GM23338 (cell line): Measurements from ENCODE around the gene GRAMD2B. TPM values are rescaled to one million over a fixed set of nuclear protein-coding genes. Genes with fewer than 3 reads are reported as not detected.

Source experiments
- ATAC-seq: fragments of 200-7000 bp; cut with Tn5 transposase; 3 replicates; pipeline ENCODE4 v1.9.1; 2020
- DNase-seq: peaks from one replicate; pipeline ENCODE4 v3.0.0-alpha.2; 2015; ENCODE audit warnings: low spot score
- H2AFZ ChIP-seq: fragments of 200-600 bp; sonication (generic); 2 replicates; pipeline ENCODE4 v1.8.0; 2016; ENCODE audit warnings: antibody characterized with exemption, mild to moderate bottlenecking, moderate library complexity
- H3F3A ChIP-seq: fragments of 200-600 bp; sonication (generic); replicated peaks from 2 replicates; pipeline ENCODE4 v1.8.0; 2017; ENCODE audit warnings: antibody characterized with exemption, mixed run types, low read depth
- H3K27ac ChIP-seq: fragments of 200-600 bp; sonication (generic); 2 replicates; pipeline ENCODE4 v1.6.1; 2016; ENCODE audit warnings: low read depth
- H3K27me3 ChIP-seq: fragments of 200-600 bp; sonication (generic); 2 replicates; pipeline ENCODE4 v1.8.0; 2016; ENCODE audit warnings: mild to moderate bottlenecking, mixed run types, moderate library complexity; ENCODE audit not compliant: insufficient read depth
- H3K36me3 ChIP-seq: fragments of 200-600 bp; sonication (generic); 2 replicates; pipeline ENCODE4 v1.8.0; 2016; ENCODE audit warnings: mild to moderate bottlenecking; ENCODE audit not compliant: insufficient read depth
- H3K4me1 ChIP-seq: fragments of 200-600 bp; sonication (generic); 2 replicates; pipeline ENCODE4 v1.8.0; 2016; ENCODE audit warnings: mild to moderate bottlenecking, moderate library complexity; ENCODE audit not compliant: insufficient read depth
- H3K4me2 ChIP-seq: fragments of 200-600 bp; sonication (generic); 2 replicates; pipeline ENCODE4 v1.7.1; 2017; ENCODE audit warnings: mixed run types
- H3K4me3 ChIP-seq: fragments of 200-600 bp; sonication (generic); 2 replicates; pipeline ENCODE4 v1.6.1; 2016; ENCODE audit warnings: mixed run types
- H3K79me2 ChIP-seq: fragments of 200-600 bp; sonication (generic); replicated peaks from 2 replicates; pipeline ENCODE4 v1.8.0; 2017; ENCODE audit warnings: mild to moderate bottlenecking; ENCODE audit not compliant: insufficient read depth
- H3K9me2 ChIP-seq: fragments of 200-600 bp; sonication (generic); 2 replicates; pipeline ENCODE4 v1.8.0; 2017; ENCODE audit not compliant: insufficient read depth
- H4K20me1 ChIP-seq: fragments of 200-600 bp; sonication (generic); replicated peaks from 2 replicates; pipeline ENCODE4 v1.8.0; 2017; ENCODE audit warnings: mild to moderate bottlenecking; ENCODE audit not compliant: insufficient read depth
- H3K27ac Mint-ChIP-seq: 2 replicates; pipeline ENCODE4 v1.8.0; 2020; ENCODE audit warnings: inconsistent platforms, mild to moderate bottlenecking, moderate library complexity, mixed read lengths
- H3K27me3 Mint-ChIP-seq: 3 replicates; pipeline ENCODE4 v1.8.0; 2022; ENCODE audit warnings: low read depth, mild to moderate bottlenecking, moderate library complexity, mixed read lengths, inconsistent platforms; ENCODE audit not compliant: insufficient read depth, poor library complexity
- H3K36me3 Mint-ChIP-seq: 3 replicates; pipeline ENCODE4 v1.8.0; 2021; ENCODE audit warnings: low read depth, mild to moderate bottlenecking, inconsistent platforms, moderate library complexity, mixed read lengths
- H3K4me1 Mint-ChIP-seq: 3 replicates; pipeline ENCODE4 v1.8.0; 2020; ENCODE audit warnings: mild to moderate bottlenecking, inconsistent platforms, mixed read lengths
- H3K4me3 Mint-ChIP-seq: 3 replicates; pipeline ENCODE4 v1.8.0; 2021; ENCODE audit warnings: moderate library complexity, mild to moderate bottlenecking, inconsistent platforms, mixed read lengths
- H3K9me3 Mint-ChIP-seq: 3 replicates; pipeline ENCODE4 v1.8.0; 2020; ENCODE audit warnings: moderate library complexity, mild to moderate bottlenecking, inconsistent platforms, mixed read lengths
- CREB1 ChIP-seq: fragments of 250-450 bp; sonication (Bioruptor Pico); IDR thresholded peaks from 2 replicates; pipeline ENCODE4 v1.5.0; 2020; ENCODE audit warnings: low read depth, mild to moderate bottlenecking, moderate library complexity
- CTCF ChIP-seq, 2 experiments: fragments of 200-600 bp in 1 of 2; sonication (generic) in 1 of 2; conservative IDR thresholded peaks; 2 replicates each; pipeline versions ENCODE4 v1.5.1 to v1.6.1; 2016 to 2017; ENCODE audit warnings: antibody characterized with exemption in 2 of 2, low read depth in 2 of 2, mild to moderate bottlenecking in 2 of 2, moderate library complexity in 1 of 2
- ETS1 ChIP-seq: IDR thresholded peaks from 2 replicates; pipeline ENCODE4 v1.6.1; 2016; ENCODE audit warnings: antibody characterized with exemption
- EZH2 ChIP-seq: fragments of 200-600 bp; sonication (generic); IDR thresholded peaks from one replicate; pipeline ENCODE4 v1.8.0; 2017; ENCODE audit warnings: antibody characterized with exemption, mild to moderate bottlenecking, low read depth; ENCODE audit not compliant: unreplicated experiment
- EZH2phosphoT487 ChIP-seq: fragments of 200-600 bp; sonication (generic); IDR thresholded peaks from one replicate; pipeline ENCODE4 v1.8.1; 2018; ENCODE audit warnings: antibody characterized with exemption; ENCODE audit not compliant: unreplicated experiment
- JUNB ChIP-seq: IDR thresholded peaks from one replicate; pipeline ENCODE4 v1.6.1; 2016; ENCODE audit warnings: antibody characterized with exemption; ENCODE audit not compliant: unreplicated experiment
- NANOG ChIP-seq: IDR thresholded peaks from 2 replicates; pipeline ENCODE4 v1.6.1; 2016; ENCODE audit warnings: antibody characterized with exemption, borderline replicate concordance
- POLR2AphosphoS5 ChIP-seq: IDR thresholded peaks from 2 replicates; pipeline ENCODE4 v1.6.1; 2016; ENCODE audit warnings: antibody characterized with exemption, low read depth
- REST ChIP-seq: IDR thresholded peaks from one replicate; pipeline ENCODE4 v1.6.1; 2018; ENCODE audit warnings: antibody characterized with exemption; ENCODE audit not compliant: unreplicated experiment
- STAT1 ChIP-seq: IDR thresholded peaks from one replicate; pipeline ENCODE4 v1.6.1; 2016; ENCODE audit warnings: antibody characterized with exemption; ENCODE audit not compliant: unreplicated experiment
- ZNF114 ChIP-seq: fragments of 250-450 bp; sonication (Bioruptor Pico); IDR thresholded peaks from 2 replicates; pipeline ENCODE4 v1.5.0; 2020; ENCODE audit warnings: mild to moderate bottlenecking, moderate library complexity
- ZNF331 ChIP-seq: fragments of 250-450 bp; sonication (Bioruptor Pico); IDR thresholded peaks from 2 replicates; pipeline ENCODE4 v1.5.0; 2020; ENCODE audit warnings: low read depth, mild to moderate bottlenecking, moderate library complexity
- polyA plus RNA-seq: library from polyadenylated mRNA; unstranded; fragments of >200 nt; fragmentation: Nextera tagmentation; extraction: Ambion mirVana; gene quantifications from 2 replicates; pipeline ENCODE4 v1.2.1, GENCODE V29; 2016
- total RNA-seq: library from RNA; depleted of rRNA; stranded (reverse); fragments of >200 nt; shearing (Covaris generic); gene quantifications from 2 replicates; pipeline ENCODE4 v1.2.3, GENCODE V29; 2014

GRAMD2B gene
- total and polyA plus RNA-seq, 2 experiments from 2014 or later = 9.7 to 16.9 TPM

- TF ChIP-seq EZH2phosphoT487 (no peak), STAT1 (no peak), JUNB (no peak), ZNF114 (CRISPR knock-in tag) (no peak)
Observed at GRCh38 chr5:126435714-126436113, 12.5 kb downstream of the GRAMD2B start (continued).

GRCh38 chr5:126437721-126438120 lies 14.5 kb downstream of the GRAMD2B start:
- H3K36me3 ChIP-seq = no peaks in the 10 kb centered on the region
- DNase-seq (no peak), ATAC-seq (no peak)
- H3K9me2 ChIP-seq = no peaks in the 10 kb centered on the region
- H3K79me2 ChIP-seq = 0 out of 2 replicates have a peak, but pooled peaks cover 6% of the 10 kb centered on the region
- H4K20me1 ChIP-seq = no peaks in the 10 kb centered on the region; the same call in 1 of the 2 replicates
- no peaks in the 10 kb centered on the region for H3K27me3 ChIP-seq
- no peaks in the 10 kb centered on the region for H3F3A ChIP-seq
- Mint-ChIP-seq H3K4me1 (peaks cover 2% of the 10 kb centered on the region; the same call in 1 of the 3 replicates), H3K27me3 (no peaks in the 10 kb centered on the region), H3K9me3 (no peaks in the 10 kb centered on the region), H3K4me3 (no peak overlapping the region), H3K36me3 (peaks cover 19% of the 10 kb centered on the region), H3K27ac (no peak overlapping the region)
- H3K4me1 ChIP-seq = no peaks in the 10 kb centered on the region
- TF ChIP-seq ZNF331 = no peak
- no peak for TF ChIP-seq POLR2AphosphoS5
- no peak for TF ChIP-seq REST
- no peak for TF ChIP-seq CTCF (conservative IDR thresholded peaks at IDR 0.05; ENCODE audit: low read depth in 2 of 2)
- H3K4me2 ChIP-seq = no peak overlapping the region
- no peak overlapping the region for H3K27ac ChIP-seq
- no peak overlapping the region for H3K4me3 ChIP-seq
- no peak overlapping the region for H2AFZ ChIP-seq

- no peak overlapping the region for H2AFZ ChIP-seq
- H3K36me3 Mint-ChIP-seq = peaks cover 19% of the 10 kb centered on the region
- 0 out of 2 replicates have a peak, but pooled peaks cover 9% of the 10 kb centered on the region for H3K79me2 ChIP-seq
- no peak overlapping the region for H3K4me3 ChIP-seq
- no peaks in the 10 kb centered on the region for H3F3A ChIP-seq
- no peaks in the 10 kb centered on the region for H3K9me2 ChIP-seq
- H3K4me2 ChIP-seq = no peak overlapping the region
- DNase-seq (no peak), ATAC-seq (no peak)
- H3K4me1 ChIP-seq = no peaks in the 10 kb centered on the region
- no peaks in the 10 kb centered on the region; the same call in 1 of the 2 replicates for H4K20me1 ChIP-seq
- no peaks in the 10 kb centered on the region for H3K27me3 Mint-ChIP-seq
- H3K4me3 Mint-ChIP-seq = no peak overlapping the region
- no peaks in the 10 kb centered on the region for H3K36me3 ChIP-seq
- no peak overlapping the region for H3K27ac Mint-ChIP-seq
- H3K27ac ChIP-seq = no peak overlapping the region
- peaks cover 2% of the 10 kb centered on the region; the same call in 1 of the 3 replicates for H3K4me1 Mint-ChIP-seq
- no peaks in the 10 kb centered on the region for H3K27me3 ChIP-seq
- no peaks in the 10 kb centered on the region for H3K9me3 Mint-ChIP-seq
- TF ChIP-seq EZH2 (no peak), NANOG (no peak), JUNB (no peak), ETS1 (no peak), CREB1 (CRISPR knock-in tag) (no peak), ZNF114 (CRISPR knock-in tag) (no peak), EZH2phosphoT487 (no peak), ZNF331 (no peak), CTCF (conservative IDR thresholded peaks at IDR 0.05; ENCODE audit: low read depth in 2 of 2) (no peak)
Observed at GRCh38 chr5:126438267-126438666, 15.1 kb downstream of the GRAMD2B start.
